T-helper 1 cell treated with Interleukin-12 subunit alpha and Interleukin-12 subunit beta and Interleukin-4 antibody, amounts not matched to agents 30 μg/mL and 1 μg/mL, for 36 hours (primary cell): ENCODE data around the gene IL2.

Experiments used
- H3K27ac Mint-ChIP-seq: one replicate; pipeline ENCODE4 v1.8.0; 2021; ENCODE audit warnings: mild to moderate bottlenecking, mixed read lengths
- H3K27me3 Mint-ChIP-seq: one replicate; pipeline ENCODE4 v1.8.0; 2021; ENCODE audit warnings: low read depth, mixed read lengths
- H3K36me3 Mint-ChIP-seq: one replicate; pipeline ENCODE4 v1.8.0; 2021; ENCODE audit warnings: low read depth, mixed read lengths
- H3K4me1 Mint-ChIP-seq: one replicate; pipeline ENCODE4 v1.8.0; 2021; ENCODE audit warnings: low read depth, mixed read lengths
- H3K4me3 Mint-ChIP-seq: one replicate; pipeline ENCODE4 v1.8.0; 2021; ENCODE audit warnings: mild to moderate bottlenecking, moderate library complexity, mixed read lengths
- H3K9me3 Mint-ChIP-seq: one replicate; pipeline ENCODE4 v1.8.0; 2021; ENCODE audit warnings: mixed read lengths

The IL2 gene

GRCh38 chr4:122456231-122457116 lies at the start of gene IL2:
TSS of gene IL2 (minus strand) at chr4:122456725. CDS start at chr4:122456440, 285 bp downstream.
- Mint-ChIP-seq H3K4me1 (peaks cover 45% of the 10 kb centered on the region), H3K36me3 (no peaks in the 10 kb centered on the region), H3K27me3 (no peaks in the 10 kb centered on the region), H3K27ac (peak within 1 kb of the TSS; percentile 58), H3K4me3 (peak within 1 kb of the TSS; percentile 43), H3K9me3 (no peaks in the 10 kb centered on the region)

- H3K36me3 Mint-ChIP-seq = peaks cover 2% of the 10 kb centered on the region
- peaks cover 34% of the 10 kb centered on the region for H3K4me1 Mint-ChIP-seq
- peaks cover 4% of the 10 kb centered on the region for H3K9me3 Mint-ChIP-seq
- no peaks in the 10 kb centered on the region for H3K27me3 Mint-ChIP-seq
- no peak overlapping the region for H3K4me3 Mint-ChIP-seq
- peak overlapping the region; percentile 49 for H3K27ac Mint-ChIP-seq
Measured at GRCh38 chr4:122503214-122503613, 46.7 kb upstream of the IL2 start.

- no peak overlapping the region for H3K4me3 Mint-ChIP-seq
- no peak overlapping the region for H3K27ac Mint-ChIP-seq
- peaks cover 17% of the 10 kb centered on the region for H3K4me1 Mint-ChIP-seq
- H3K9me3 Mint-ChIP-seq = peaks cover 5% of the 10 kb centered on the region
- H3K27me3 Mint-ChIP-seq = no peaks in the 10 kb centered on the region
- H3K36me3 Mint-ChIP-seq = peaks cover 3% of the 10 kb centered on the region
Measured at GRCh38 chr4:122500852-122501501, 44.5 kb upstream of the IL2 start.

GRCh38 chr4:122489061-122489460 lies 32.5 kb upstream of the IL2 start:
- no peak overlapping the region for H3K27ac Mint-ChIP-seq
- no peaks in the 10 kb centered on the region for H3K27me3 Mint-ChIP-seq
- peaks cover 39% of the 10 kb centered on the region for H3K9me3 Mint-ChIP-seq
- no peaks in the 10 kb centered on the region for H3K4me1 Mint-ChIP-seq
- no peak overlapping the region for H3K4me3 Mint-ChIP-seq
- peaks cover 4% of the 10 kb centered on the region for H3K36me3 Mint-ChIP-seq

GRCh38 chr4:122483481-122483880 lies 27.0 kb upstream of the IL2 start:
- Mint-ChIP-seq H3K4me1 (peaks cover 4% of the 10 kb centered on the region), H3K4me3 (no peak overlapping the region), H3K36me3 (no peaks in the 10 kb centered on the region), H3K27ac (no peak overlapping the region), H3K9me3 (peaks cover 20% of the 10 kb centered on the region), H3K27me3 (no peaks in the 10 kb centered on the region)

- Mint-ChIP-seq H3K9me3 (peaks cover 10% of the 10 kb centered on the region), H3K27me3 (no peaks in the 10 kb centered on the region), H3K27ac (no peak overlapping the region), H3K4me3 (no peak overlapping the region), H3K36me3 (peaks cover 1% of the 10 kb centered on the region), H3K4me1 (peaks cover 4% of the 10 kb centered on the region)
Measured at GRCh38 chr4:122481766-122482405, 25.4 kb upstream of the IL2 start.

GRCh38 chr4:122480655-122481487 lies 24.3 kb upstream of the IL2 start:
- H3K36me3 Mint-ChIP-seq = peaks cover 1% of the 10 kb centered on the region
- peaks cover 12% of the 10 kb centered on the region for H3K9me3 Mint-ChIP-seq
- H3K4me3 Mint-ChIP-seq = no peak overlapping the region
- peaks cover 4% of the 10 kb centered on the region for H3K4me1 Mint-ChIP-seq
- no peaks in the 10 kb centered on the region for H3K27me3 Mint-ChIP-seq
- H3K27ac Mint-ChIP-seq = no peak overlapping the region

- Mint-ChIP-seq H3K36me3 (peaks cover 1% of the 10 kb centered on the region), H3K27ac (no peak overlapping the region), H3K4me1 (peaks cover 4% of the 10 kb centered on the region), H3K9me3 (peaks cover 15% of the 10 kb centered on the region), H3K27me3 (no peaks in the 10 kb centered on the region), H3K4me3 (no peak overlapping the region)
Measured at GRCh38 chr4:122479935-122480416, 23.5 kb upstream of the IL2 start.

GRCh38 chr4:122476745-122477144 lies 20.2 kb upstream of the IL2 start:
- H3K4me3 Mint-ChIP-seq = no peak overlapping the region
- no peak overlapping the region for H3K27ac Mint-ChIP-seq

GRCh38 chr4:122476126-122476525 lies 19.6 kb upstream of the IL2 start:
- Mint-ChIP-seq H3K27ac (no peak overlapping the region), H3K4me3 (no peak overlapping the region), H3K9me3 (peaks cover 19% of the 10 kb centered on the region)

More at GRCh38 chr4:122476745-122477144, 20.2 kb upstream of the IL2 start:
- peaks cover 4% of the 10 kb centered on the region for H3K4me1 Mint-ChIP-seq
- peaks cover 1% of the 10 kb centered on the region for H3K36me3 Mint-ChIP-seq
- peaks cover 19% of the 10 kb centered on the region for H3K9me3 Mint-ChIP-seq
- no peaks in the 10 kb centered on the region for H3K27me3 Mint-ChIP-seq

GRCh38 chr4:122475233-122475632 lies 18.7 kb upstream of the IL2 start:
- no peaks in the 10 kb centered on the region for H3K27me3 Mint-ChIP-seq
- H3K4me1 Mint-ChIP-seq = peaks cover 3% of the 10 kb centered on the region
- H3K4me3 Mint-ChIP-seq = no peak overlapping the region
- peaks cover 19% of the 10 kb centered on the region for H3K9me3 Mint-ChIP-seq
- H3K36me3 Mint-ChIP-seq = peaks cover 1% of the 10 kb centered on the region
- H3K27ac Mint-ChIP-seq = no peak overlapping the region

More at GRCh38 chr4:122476126-122476525, 19.6 kb upstream of the IL2 start:
- Mint-ChIP-seq H3K36me3 (peaks cover 1% of the 10 kb centered on the region), H3K27me3 (no peaks in the 10 kb centered on the region), H3K4me1 (peaks cover 4% of the 10 kb centered on the region)

GRCh38 chr4:122469457-122469856 lies 12.9 kb upstream of the IL2 start:
- Mint-ChIP-seq H3K27ac (no peak overlapping the region), H3K36me3 (peaks cover 3% of the 10 kb centered on the region), H3K9me3 (peaks cover 19% of the 10 kb centered on the region), H3K27me3 (no peaks in the 10 kb centered on the region), H3K4me1 (no peaks in the 10 kb centered on the region), H3K4me3 (no peak overlapping the region)

GRCh38 chr4:122458625-122459024 lies 2.1 kb upstream of the IL2 start:
- Mint-ChIP-seq H3K9me3 (peaks cover 9% of the 10 kb centered on the region), H3K27me3 (no peaks in the 10 kb centered on the region), H3K36me3 (no peaks in the 10 kb centered on the region), H3K4me1 (peaks cover 38% of the 10 kb centered on the region), H3K27ac (peak overlapping the region; percentile 70), H3K4me3 (peak overlapping the region; percentile 72)
